T follicular helper cell (primary cell): ENCODE measurements around the gene DMXL1.

ENCODE experiments used
- DNase-seq: peaks from one replicate; pipeline ENCODE4 v3.0.0-alpha.2; 2020; ENCODE audit warnings: low read depth

Gene DMXL1

GRCh38 chr5:119289438-119290044 is 218.7 kb downstream of the DMXL1 start:
- no peak for DNase-seq

DNA sequence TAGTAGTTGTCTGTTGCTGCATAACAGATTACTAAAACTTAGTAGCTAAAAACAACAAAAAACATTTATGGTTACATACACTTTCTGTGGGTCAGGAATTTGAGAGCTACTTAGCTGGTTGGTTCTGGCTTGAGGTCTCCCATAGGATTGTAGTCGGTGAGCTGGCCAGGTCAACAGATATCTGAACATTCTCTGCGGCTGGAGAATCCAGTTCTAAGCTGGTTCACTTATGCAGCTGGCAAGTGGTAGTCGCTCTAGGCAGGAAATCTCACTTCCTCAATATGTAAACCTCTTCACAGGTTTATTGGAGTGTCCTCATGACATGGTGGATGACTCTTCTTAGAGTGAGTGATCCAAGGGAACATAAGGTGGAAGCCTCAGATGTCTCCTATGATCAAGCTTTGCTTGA is 219.3 kb downstream of the DMXL1 start:
- DNase-seq: no peak

DNA sequence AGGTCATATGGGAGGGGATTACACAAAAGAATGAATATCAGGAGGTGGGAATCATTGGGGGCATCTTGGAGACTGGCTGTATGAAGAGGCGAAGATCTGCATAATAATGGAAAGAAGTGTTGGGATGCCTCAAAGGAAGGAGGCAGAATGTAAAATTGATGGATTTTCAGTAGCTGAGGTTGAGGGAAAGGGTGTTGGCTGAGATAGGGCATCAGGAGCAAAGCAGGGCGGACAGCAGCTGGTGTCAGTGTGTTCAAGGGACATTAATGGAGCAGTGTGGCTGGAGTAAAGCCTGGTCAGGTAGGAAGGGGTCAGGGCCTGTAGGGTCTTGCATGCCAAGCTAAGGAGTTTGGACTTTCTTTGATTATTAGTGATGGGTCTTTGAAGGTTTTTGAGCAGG is 219.7 kb downstream of the DMXL1 start:
- no peak for DNase-seq

- no peak for DNase-seq
Measured at GRCh38 chr5:119291056-119291455, 220.2 kb downstream of the DMXL1 start.

GRCh38 chr5:119291877-119292276 is 221.0 kb downstream of the DMXL1 start:
- DNase-seq: no peak

- DNase-seq: no peak
Measured at GRCh38 chr5:119292701-119293515, 222.0 kb downstream of the DMXL1 start.

- no peak for DNase-seq
Measured at GRCh38 chr5:119293516-119293829, 222.6 kb downstream of the DMXL1 start.
